Measurements from ENCODE around the gene LETM1. TPM values are rescaled to one million over a fixed set of nuclear protein-coding genes. Genes with fewer than 3 reads are reported as not detected.

LETM1 gene
- polyA plus RNA-seq (2013, experiment 1 of 2): 12.8 TPM
- 13.8 TPM for polyA plus RNA-seq (2013, experiment 2 of 2)

- Histone ChIP-seq H3K79me1 (ENCODE audit: low read depth, low read length) (peaks cover 4% of the 10 kb centered on the region), H3K4me1 (ENCODE audit: control insufficient read depth in 2 of 2, insufficient read depth in 1 of 2, low read depth in 1 of 2, low read length in 2 of 2) (peaks cover 5 to 18% of the 10 kb centered on the region in 2 donors), H3K4me3 (ENCODE audit: low read length in 2 of 2) (peak within 1 kb of the TSS; percentile 85 to 91), H4K8ac (ENCODE audit: low read depth, low read length) (peak within 1 kb of the TSS; percentile 48), H2BK5ac (ENCODE audit: low read length) (peak within 1 kb of the TSS; percentile 47), H3K18ac (ENCODE audit: low read length) (peak within 1 kb of the TSS; percentile 94), H3K4ac (ENCODE audit: low read length) (no peak within 1 kb of the TSS), H3K9ac (ENCODE audit: low read depth, low read length, poor library complexity) (peak within 1 kb of the TSS; percentile 98), H2BK15ac (ENCODE audit: low read length) (peak within 1 kb of the TSS; percentile 91), H3K27me3 (ENCODE audit: control insufficient read depth in 3 of 3, insufficient read depth in 3 of 3, low read depth in 1 of 3, low read length in 3 of 3) (peaks cover 0 to 12% (median 0%) of the 10 kb centered on the region in 3 experiments), H2BK12ac (ENCODE audit: low read length) (no peak within 1 kb of the TSS), H3K14ac (ENCODE audit: low read length) (peak within 1 kb of the TSS; percentile 92), H3K27ac (replicated peaks; ENCODE audit: low read length) (peak within 1 kb of the TSS; percentile 10), H2BK120ac (ENCODE audit: low read depth, low read length) (peak within 1 kb of the TSS; percentile 16), H2AK5ac (ENCODE audit: low read depth, low read length) (peak within 1 kb of the TSS; percentile 96), H4K91ac (ENCODE audit: low read depth, low read length, poor library complexity) (no peak within 1 kb of the TSS), H2AFZ (ENCODE audit: low read length) (peak within 1 kb of the TSS; percentile 94), H3K4me2 (ENCODE audit: insufficient read depth, low read length, poor library complexity, severe bottlenecking) (peak within 1 kb of the TSS; percentile 97), H3K36me3 (replicated peaks in 1 of 2; ENCODE audit: control insufficient read depth in 2 of 2, insufficient read depth in 2 of 2, low read length in 2 of 2) (peaks cover 2 to 21% of the 10 kb centered on the region in 2 donors), H3K23ac (ENCODE audit: low read depth, low read length, poor library complexity) (peak within 1 kb of the TSS; percentile 99), H3K9me3 (replicated peaks in 1 of 2; ENCODE audit: control insufficient read depth in 2 of 2, insufficient read depth in 1 of 2, low read depth in 1 of 2, low read length in 2 of 2) (no peaks in the 10 kb centered on the region)
- no CpG with 5 or more reads among the region's 107 CpGs for WGBS, 2 donors (ENCODE audit: extremely low coverage in 2 of 2, insufficient read length in 2 of 2, insufficient replicate concordance in 1 of 2)
- peak; percentile 91 for DNase-seq (ENCODE audit: low spot score)
Observed at GRCh38 chr4:1856071-1856942, at the start of gene LETM1. Gene LETM1, minus strand, starts transcription at chr4:1856156. Its CDS starts 206 bp downstream, at chr4:1855950.

- no peak for DNase-seq (ENCODE audit: low spot score)
- no CpG with 5 or more reads among the region's 3 CpGs for WGBS, 2 donors (ENCODE audit: extremely low coverage in 2 of 2, insufficient read length in 2 of 2, insufficient replicate concordance in 1 of 2)
- H3K36me3 ChIP-seq (replicated peaks in 1 of 2; ENCODE audit: control insufficient read depth in 2 of 2, insufficient read depth in 2 of 2, low read length in 2 of 2): peaks cover 43 to 95% of the 10 kb centered on the region in 2 donors
Observed at GRCh38 chr4:1904042-1904441, 48.1 kb upstream of the LETM1 start.

DNA sequence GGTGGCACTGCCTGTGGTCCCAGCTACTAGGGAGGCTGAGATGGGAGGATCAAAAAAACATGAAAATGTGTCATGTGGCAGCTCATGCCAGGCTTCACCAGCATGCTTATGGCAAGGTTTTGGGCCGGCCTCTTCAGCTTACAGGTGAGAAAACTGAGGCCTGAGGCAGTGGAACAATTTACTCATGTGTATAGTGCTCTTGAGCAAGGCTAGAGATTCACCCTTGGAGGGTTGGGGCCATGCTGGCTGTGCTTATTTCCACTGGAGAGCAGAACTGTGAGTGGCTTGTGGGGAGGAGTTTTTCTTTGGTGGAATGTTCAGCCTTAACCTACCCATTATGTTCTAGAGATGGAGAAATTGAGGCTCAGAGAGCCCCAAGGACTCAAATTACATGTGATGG, 47.1 kb upstream of the LETM1 start:
- H2AK5ac ChIP-seq (ENCODE audit: low read depth, low read length): no peak overlapping the region
- H2BK12ac ChIP-seq (ENCODE audit: low read length): no peak overlapping the region
- no peak overlapping the region for H2AFZ ChIP-seq (ENCODE audit: low read length)
- no peak overlapping the region for H4K8ac ChIP-seq (ENCODE audit: low read depth, low read length)
- no peak overlapping the region for H3K9ac ChIP-seq (ENCODE audit: low read depth, low read length, poor library complexity)
- H3K4me2 ChIP-seq (ENCODE audit: insufficient read depth, low read length, poor library complexity, severe bottlenecking): no peak overlapping the region
- H3K14ac ChIP-seq (ENCODE audit: low read length): no peak overlapping the region
- H2BK120ac ChIP-seq (ENCODE audit: low read depth, low read length): no peak overlapping the region
- H3K36me3 ChIP-seq (replicated peaks in 1 of 2; ENCODE audit: control insufficient read depth in 2 of 2, insufficient read depth in 2 of 2, low read length in 2 of 2): peaks cover 38 to 85% of the 10 kb centered on the region in 2 donors
- no peak overlapping the region for H3K23ac ChIP-seq (ENCODE audit: low read depth, low read length, poor library complexity)
- no peak overlapping the region for H4K91ac ChIP-seq (ENCODE audit: low read depth, low read length, poor library complexity)
- H2BK15ac ChIP-seq (ENCODE audit: low read length): no peak overlapping the region
- H2BK5ac ChIP-seq (ENCODE audit: low read length): no peak overlapping the region
- no peak overlapping the region for H3K4me3 ChIP-seq (ENCODE audit: low read length in 2 of 2)
- WGBS, 2 donors (ENCODE audit: extremely low coverage in 2 of 2, insufficient read length in 2 of 2, insufficient replicate concordance in 1 of 2): no CpG with 5 or more reads among the region's 1 CpG
- no peaks in the 10 kb centered on the region for H3K27me3 ChIP-seq (ENCODE audit: control insufficient read depth in 3 of 3, insufficient read depth in 3 of 3, low read depth in 1 of 3, low read length in 3 of 3)
- H3K79me1 ChIP-seq (ENCODE audit: low read depth, low read length): peaks cover 19% of the 10 kb centered on the region
- H3K27ac ChIP-seq (replicated peaks; ENCODE audit: low read length): no peak overlapping the region
- no peak for DNase-seq (ENCODE audit: low spot score)
- peaks cover 0 to 2% of the 10 kb centered on the region in 2 donors for H3K9me3 ChIP-seq (replicated peaks in 1 of 2; ENCODE audit: control insufficient read depth in 2 of 2, insufficient read depth in 1 of 2, low read depth in 1 of 2, low read length in 2 of 2)
- H3K18ac ChIP-seq (ENCODE audit: low read length): no peak overlapping the region
- no peak overlapping the region for H3K4ac ChIP-seq (ENCODE audit: low read length)
- peaks cover 0 to 5% of the 10 kb centered on the region in 2 donors for H3K4me1 ChIP-seq (ENCODE audit: control insufficient read depth in 2 of 2, insufficient read depth in 1 of 2, low read depth in 1 of 2, low read length in 2 of 2)

More at GRCh38 chr4:1904042-1904441, 48.1 kb upstream of the LETM1 start:
- Histone ChIP-seq H2BK15ac (ENCODE audit: low read length) (no peak overlapping the region), H3K9ac (ENCODE audit: low read depth, low read length, poor library complexity) (no peak overlapping the region), H3K18ac (ENCODE audit: low read length) (no peak overlapping the region), H3K14ac (ENCODE audit: low read length) (no peak overlapping the region), H4K91ac (ENCODE audit: low read depth, low read length, poor library complexity) (no peak overlapping the region), H2BK120ac (ENCODE audit: low read depth, low read length) (no peak overlapping the region), H2AK5ac (ENCODE audit: low read depth, low read length) (no peak overlapping the region), H3K23ac (ENCODE audit: low read depth, low read length, poor library complexity) (no peak overlapping the region), H2AFZ (ENCODE audit: low read length) (no peak overlapping the region), H3K27ac (replicated peaks; ENCODE audit: low read length) (no peak overlapping the region), H3K4ac (ENCODE audit: low read length) (no peak overlapping the region), H2BK12ac (ENCODE audit: low read length) (no peak overlapping the region), H3K4me1 (ENCODE audit: control insufficient read depth in 2 of 2, insufficient read depth in 1 of 2, low read depth in 1 of 2, low read length in 2 of 2) (peaks cover 0 to 8% of the 10 kb centered on the region in 2 donors), H3K4me2 (ENCODE audit: insufficient read depth, low read length, poor library complexity, severe bottlenecking) (no peak overlapping the region), H4K8ac (ENCODE audit: low read depth, low read length) (no peak overlapping the region), H2BK5ac (ENCODE audit: low read length) (no peak overlapping the region), H3K27me3 (ENCODE audit: control insufficient read depth in 3 of 3, insufficient read depth in 3 of 3, low read depth in 1 of 3, low read length in 3 of 3) (no peaks in the 10 kb centered on the region), H3K4me3 (ENCODE audit: low read length in 2 of 2) (no peak overlapping the region), H3K9me3 (replicated peaks in 1 of 2; ENCODE audit: control insufficient read depth in 2 of 2, insufficient read depth in 1 of 2, low read depth in 1 of 2, low read length in 2 of 2) (peaks cover 0 to 2% of the 10 kb centered on the region in 2 donors), H3K79me1 (ENCODE audit: low read depth, low read length) (peaks cover 19% of the 10 kb centered on the region)

- H3K4me3 ChIP-seq (ENCODE audit: low read length in 2 of 2): no peak overlapping the region
- peaks cover 19% of the 10 kb centered on the region for H3K79me1 ChIP-seq (ENCODE audit: low read depth, low read length)
- H3K27ac ChIP-seq (replicated peaks; ENCODE audit: low read length): no peak overlapping the region
- H3K18ac ChIP-seq (ENCODE audit: low read length): no peak overlapping the region
- no peak overlapping the region for H2BK120ac ChIP-seq (ENCODE audit: low read depth, low read length)
- H2AK5ac ChIP-seq (ENCODE audit: low read depth, low read length): no peak overlapping the region
- WGBS, 2 donors (ENCODE audit: extremely low coverage in 2 of 2, insufficient read length in 2 of 2, insufficient replicate concordance in 1 of 2): no CpG with 5 or more reads among the region's 2 CpGs
- DNase-seq (ENCODE audit: low spot score): no peak
- H4K8ac ChIP-seq (ENCODE audit: low read depth, low read length): no peak overlapping the region
- H3K4me1 ChIP-seq (ENCODE audit: control insufficient read depth in 2 of 2, insufficient read depth in 1 of 2, low read depth in 1 of 2, low read length in 2 of 2): peaks cover 0 to 2% of the 10 kb centered on the region in 2 donors
- H3K9me3 ChIP-seq (replicated peaks in 1 of 2; ENCODE audit: control insufficient read depth in 2 of 2, insufficient read depth in 1 of 2, low read depth in 1 of 2, low read length in 2 of 2): peaks cover 0 to 2% of the 10 kb centered on the region in 2 donors
- H3K27me3 ChIP-seq (ENCODE audit: control insufficient read depth in 3 of 3, insufficient read depth in 3 of 3, low read depth in 1 of 3, low read length in 3 of 3): no peaks in the 10 kb centered on the region
- no peak overlapping the region for H2AFZ ChIP-seq (ENCODE audit: low read length)
- H3K9ac ChIP-seq (ENCODE audit: low read depth, low read length, poor library complexity): no peak overlapping the region
- no peak overlapping the region for H3K14ac ChIP-seq (ENCODE audit: low read length)
- H2BK5ac ChIP-seq (ENCODE audit: low read length): no peak overlapping the region
- H2BK15ac ChIP-seq (ENCODE audit: low read length): no peak overlapping the region
- H4K91ac ChIP-seq (ENCODE audit: low read depth, low read length, poor library complexity): no peak overlapping the region
- no peak overlapping the region for H3K23ac ChIP-seq (ENCODE audit: low read depth, low read length, poor library complexity)
- H2BK12ac ChIP-seq (ENCODE audit: low read length): no peak overlapping the region
- no peak overlapping the region for H3K4me2 ChIP-seq (ENCODE audit: insufficient read depth, low read length, poor library complexity, severe bottlenecking)
- H3K36me3 ChIP-seq (replicated peaks in 1 of 2; ENCODE audit: control insufficient read depth in 2 of 2, insufficient read depth in 2 of 2, low read length in 2 of 2): peaks cover 35 to 78% of the 10 kb centered on the region in 2 donors
- no peak overlapping the region for H3K4ac ChIP-seq (ENCODE audit: low read length)
Observed at GRCh38 chr4:1902243-1902642, 46.3 kb upstream of the LETM1 start.

Data from neuronal stem cell (in vitro differentiated cells).